HEK293 (cell line): ENCODE results near the gene PRICKLE3.

Experiments
- CTCF ChIA-PET: fragments of 350-600 bp; formaldehyde crosslinking; extraction: SDS; loops from one replicate; lab custom pipeline; 2021; ENCODE audit warnings: antibody characterized with exemption; lab: Yijun Ruan, JAX
- POLR2A ChIA-PET: fragments of 300-600 bp; formaldehyde crosslinking; extraction: SDS; loops from one replicate; lab custom pipeline; 2020; ENCODE audit warnings: antibody characterized with exemption, inconsistent platforms; lab: Yijun Ruan, JAX
- H3K27ac ChIP-seq: fragments of 200-500 bp; sonication (Bioruptor generic); 2 replicates; pipeline ENCODE4 v1.5.1; 2014; ENCODE audit warnings: low read depth, low read length, control low read depth, inconsistent platforms; ENCODE audit errors: extremely low read depth
- H3K36me3 ChIP-seq, 2 experiments: fragments of 200-500 bp in 1 of 2; sonication (Bioruptor generic) in 1 of 2; 1 replicate in 1 of 2; 2 replicates in 1 of 2; pipeline ENCODE4 v1.5.1; 2014 to 2017; ENCODE audit warnings: inconsistent platforms in 2 of 2, low read length in 2 of 2; ENCODE audit not compliant: control insufficient read depth in 2 of 2, insufficient read depth in 1 of 2
- H3K4me1 ChIP-seq: fragments of 200-500 bp; sonication (Bioruptor generic); 2 replicates; pipeline ENCODE4 v1.5.1; 2014; ENCODE audit warnings: mild to moderate bottlenecking, low read length, inconsistent platforms; ENCODE audit not compliant: control insufficient read depth, insufficient read depth
- H3K4me3 ChIP-seq: 2 replicates; pipeline ENCODE4 v1.5.1; 2011; ENCODE audit warnings: low read depth, mild to moderate bottlenecking, control low read depth, low read length, moderate library complexity
- H3K9me3 ChIP-seq: fragments of 200-500 bp; sonication (Bioruptor generic); 2 replicates; pipeline ENCODE4 v1.5.1; 2014; ENCODE audit warnings: low read depth, low read length, inconsistent platforms; ENCODE audit not compliant: control insufficient read depth, insufficient read depth
- AEBP2 ChIP-seq: fragments of 450-650 bp; formaldehyde crosslinking; IDR thresholded peaks from 2 replicates; pipeline ENCODE4 v1.5.1; 2016; ENCODE audit warnings: missing biosample characterization, missing genetic modification characterization, borderline replicate concordance
- FEZF1 ChIP-seq: fragments of 450-650 bp; formaldehyde crosslinking; IDR thresholded peaks from 2 replicates; pipeline ENCODE4 v1.5.1; 2016; ENCODE audit warnings: missing biosample characterization, missing genetic modification characterization
- GLI2 ChIP-seq: fragments of 450-650 bp; formaldehyde crosslinking; IDR thresholded peaks from 2 replicates; pipeline ENCODE4; 2017; ENCODE audit warnings: missing biosample characterization, missing genetic modification characterization, low read depth, borderline replicate concordance
- GLI4 ChIP-seq: fragments of 450-650 bp; formaldehyde crosslinking; IDR thresholded peaks from 2 replicates; pipeline ENCODE4 v1.5.1; 2016; ENCODE audit warnings: missing biosample characterization, missing genetic modification characterization
- GLIS1 ChIP-seq: fragments of 450-650 bp; formaldehyde crosslinking; IDR thresholded peaks from 2 replicates; pipeline ENCODE4 v1.5.1; 2016; ENCODE audit warnings: missing biosample characterization, missing genetic modification characterization
- HOXD13 ChIP-seq: sonication (generic); formaldehyde crosslinking; IDR thresholded peaks from 2 replicates; pipeline ENCODE4 v1.8.0; 2022; ENCODE audit warnings: missing genetic modification reagents, borderline replicate concordance
- KLF1 ChIP-seq: fragments of 450-650 bp; formaldehyde crosslinking; IDR thresholded peaks from 2 replicates; pipeline ENCODE4 v1.5.1; 2016; ENCODE audit warnings: missing biosample characterization, missing genetic modification characterization
- KLF16 ChIP-seq: fragments of 450-650 bp; formaldehyde crosslinking; IDR thresholded peaks from 2 replicates; pipeline ENCODE4 v1.5.1; 2017; ENCODE audit warnings: missing biosample characterization, missing genetic modification characterization
- SCRT1 ChIP-seq: fragments of 450-650 bp; formaldehyde crosslinking; IDR thresholded peaks from 2 replicates; pipeline ENCODE4 v1.5.1; 2016; ENCODE audit warnings: missing biosample characterization, missing genetic modification characterization, borderline replicate concordance
- ZNF121 ChIP-seq: fragments of 450-650 bp; formaldehyde crosslinking; IDR thresholded peaks from 2 replicates; pipeline ENCODE4 v1.5.1; 2016; ENCODE audit warnings: missing biosample characterization, missing genetic modification characterization
- ZNF132 ChIP-seq: fragments of 450-650 bp; formaldehyde crosslinking; IDR thresholded peaks from 2 replicates; pipeline ENCODE4 v1.5.1; 2017; ENCODE audit warnings: missing biosample characterization, missing genetic modification characterization, borderline replicate concordance
- ZNF174 ChIP-seq: fragments of 450-650 bp; formaldehyde crosslinking; IDR thresholded peaks from 2 replicates; pipeline ENCODE4 v1.5.0; 2017; ENCODE audit warnings: missing biosample characterization, mild to moderate bottlenecking, missing genetic modification characterization
- ZNF19 ChIP-seq: fragments of 450-650 bp; formaldehyde crosslinking; IDR thresholded peaks from 2 replicates; pipeline ENCODE4; 2016; ENCODE audit warnings: missing biosample characterization, missing genetic modification characterization, low read depth
- ZNF239 ChIP-seq: fragments of 450-650 bp; formaldehyde crosslinking; IDR thresholded peaks from 2 replicates; pipeline ENCODE4 v1.5.1; 2016; ENCODE audit warnings: missing biosample characterization, missing genetic modification characterization
- ZNF341 ChIP-seq: fragments of 450-650 bp; formaldehyde crosslinking; IDR thresholded peaks from 2 replicates; pipeline ENCODE4; 2016; ENCODE audit warnings: low read depth, missing biosample characterization, missing genetic modification characterization
- ZNF354C ChIP-seq: fragments of 450-650 bp; formaldehyde crosslinking; IDR thresholded peaks from 2 replicates; pipeline ENCODE4 v1.5.1; 2016; ENCODE audit warnings: missing biosample characterization, missing genetic modification characterization, low read depth, borderline replicate concordance
- ZNF398 ChIP-seq: fragments of 450-650 bp; formaldehyde crosslinking; IDR thresholded peaks from 2 replicates; pipeline ENCODE4 v1.5.1; 2017; ENCODE audit warnings: missing biosample characterization, missing genetic modification characterization
- ZNF544 ChIP-seq: fragments of 450-650 bp; formaldehyde crosslinking; IDR thresholded peaks from 2 replicates; pipeline ENCODE4 v1.5.0; 2017; ENCODE audit warnings: missing biosample characterization, missing genetic modification characterization
- ZNF580 ChIP-seq: fragments of 450-650 bp; formaldehyde crosslinking; IDR thresholded peaks from 2 replicates; pipeline ENCODE4 v1.5.1; 2016; ENCODE audit warnings: missing biosample characterization, missing genetic modification characterization
- ZNF692 ChIP-seq: fragments of 450-650 bp; formaldehyde crosslinking; IDR thresholded peaks from 2 replicates; pipeline ENCODE4 v1.5.1; 2016; ENCODE audit warnings: missing biosample characterization, missing genetic modification characterization
- ZSCAN18 ChIP-seq: fragments of 450-650 bp; formaldehyde crosslinking; IDR thresholded peaks from 2 replicates; pipeline ENCODE4 v1.5.1; 2016; ENCODE audit warnings: missing biosample characterization, missing genetic modification characterization

The PRICKLE3 gene

GRCh38 chrX:49188468-49189076 is 2.4 kb upstream of the PRICKLE3 start (continued):
- TF ChIP-seq ZNF398 (tag by site-specific recombination) (peak; percentile 61; the same call in 1 of the 2 replicates), ZNF341 (tag by site-specific recombination) (peak; percentile 72), KLF1 (tag by site-specific recombination) (peak; percentile 88), KLF16 (tag by site-specific recombination) (no peak), GLI4 (tag by site-specific recombination) (no peak)

- POLR2A ChIA-PET, result no interaction called here
- no peaks in the 10 kb centered on the region for H3K9me3 ChIP-seq
- no peak for TF ChIP-seq GLI2 (tag by site-specific recombination)
- TF ChIP-seq ZSCAN18 (tag by site-specific recombination), result no peak
- no peak for TF ChIP-seq ZNF239 (tag by site-specific recombination)
- no peak for TF ChIP-seq ZNF121 (tag by site-specific recombination)
- no peak for TF ChIP-seq ZNF544 (tag by site-specific recombination)
- no peak for TF ChIP-seq HOXD13 (CRISPR knock-in tag)
- TF ChIP-seq ZNF354C (tag by site-specific recombination), result no peak
- no peak for TF ChIP-seq ZNF580 (tag by site-specific recombination)
- no peak for TF ChIP-seq ZNF19 (tag by site-specific recombination)
- no peak for TF ChIP-seq ZNF132 (tag by site-specific recombination)
- no peak for TF ChIP-seq SCRT1 (tag by site-specific recombination)
- no peak for TF ChIP-seq FEZF1 (tag by site-specific recombination)
- TF ChIP-seq ZNF692 (tag by site-specific recombination), result no peak
- no peak for TF ChIP-seq GLIS1 (tag by site-specific recombination)
- TF ChIP-seq AEBP2 (tag by site-specific recombination), result no peak
- TF ChIP-seq ZNF174, result no peak
- TF ChIP-seq, all 188 proteins: peak for 0
- Histone ChIP-seq H3K36me3 (peaks cover 8 to 10% of the 10 kb centered on the region in 2 experiments; a peak in 2 of 3 replicates), H3K27ac (no peak overlapping the region), H3K4me1 (peaks cover 2% of the 10 kb centered on the region; the same call in 1 of the 2 replicates), H3K4me3 (no peak overlapping the region)
- CTCF ChIA-PET, result no interaction called here
Measured at GRCh38 chrX:49187526-49187925, 1.4 kb upstream of the PRICKLE3 start.
